LNCaP clone FGC (cell line): Measurements from ENCODE around the gene KLF4.
A peak's percentile ranks its signal among the peaks of the same experiment; 100 is the strongest.
"Not testable (repeated sequence)": the region's sequence is repeated elsewhere in the genome, so short reads cannot be mapped to it uniquely, and the experiment has no call there.

Experiments used
- DNase-seq: peaks from one replicate; pipeline ENCODE4 v3.0.0-alpha.2; 2011; ENCODE audit warnings: low read depth
- H3K4me3 ChIP-seq: 2 replicates; pipeline ENCODE4 v1.5.1; 2011; ENCODE audit warnings: mild to moderate bottlenecking, low read depth, low read length, control low read depth
- TF ChIP-seq, protein P1 (sequence below): IDR thresholded peaks from 2 replicates; pipeline ENCODE4 v1.5.1; 2012; ENCODE audit warnings: mild to moderate bottlenecking; ENCODE audit not compliant: control insufficient read depth, insufficient read depth; ENCODE audit errors: extremely low read depth

Gene KLF4

DNA sequence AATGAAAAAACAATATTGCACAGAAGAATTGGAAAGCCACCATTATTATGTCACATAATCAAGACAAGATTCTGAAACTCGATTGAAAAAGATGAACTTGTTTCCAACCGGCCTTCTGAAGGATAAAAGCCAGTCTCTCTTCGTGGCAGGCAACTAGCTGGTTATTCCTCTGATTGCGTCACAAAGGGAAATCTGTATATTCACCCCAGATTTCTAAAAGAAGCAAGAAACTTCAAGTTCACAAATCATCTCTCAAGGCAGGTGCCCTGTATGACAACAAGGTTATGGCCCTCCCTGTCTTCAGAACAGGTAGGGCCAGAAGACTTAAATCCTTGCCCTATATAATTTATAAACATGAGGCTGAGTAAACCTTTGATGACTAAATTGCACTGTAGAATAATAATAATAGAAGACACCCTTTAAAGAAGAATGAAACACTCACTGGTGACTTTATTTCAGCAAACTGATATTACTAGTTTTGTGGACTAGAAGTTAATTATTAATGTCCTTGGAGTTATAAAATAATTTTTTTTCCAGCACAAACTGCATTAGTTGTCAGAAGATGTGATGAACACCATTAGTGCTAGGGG, 2.9 kb upstream of the KLF4 start:
- DNase-seq = no peak
- H3K4me3 ChIP-seq = no peak overlapping the region
- TF ChIP-seq, protein P1, sequence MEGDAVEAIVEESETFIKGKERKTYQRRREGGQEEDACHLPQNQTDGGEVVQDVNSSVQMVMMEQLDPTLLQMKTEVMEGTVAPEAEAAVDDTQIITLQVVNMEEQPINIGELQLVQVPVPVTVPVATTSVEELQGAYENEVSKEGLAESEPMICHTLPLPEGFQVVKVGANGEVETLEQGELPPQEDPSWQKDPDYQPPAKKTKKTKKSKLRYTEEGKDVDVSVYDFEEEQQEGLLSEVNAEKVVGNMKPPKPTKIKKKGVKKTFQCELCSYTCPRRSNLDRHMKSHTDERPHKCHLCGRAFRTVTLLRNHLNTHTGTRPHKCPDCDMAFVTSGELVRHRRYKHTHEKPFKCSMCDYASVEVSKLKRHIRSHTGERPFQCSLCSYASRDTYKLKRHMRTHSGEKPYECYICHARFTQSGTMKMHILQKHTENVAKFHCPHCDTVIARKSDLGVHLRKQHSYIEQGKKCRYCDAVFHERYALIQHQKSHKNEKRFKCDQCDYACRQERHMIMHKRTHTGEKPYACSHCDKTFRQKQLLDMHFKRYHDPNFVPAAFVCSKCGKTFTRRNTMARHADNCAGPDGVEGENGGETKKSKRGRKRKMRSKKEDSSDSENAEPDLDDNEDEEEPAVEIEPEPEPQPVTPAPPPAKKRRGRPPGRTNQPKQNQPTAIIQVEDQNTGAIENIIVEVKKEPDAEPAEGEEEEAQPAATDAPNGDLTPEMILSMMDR = no peak

DNA sequence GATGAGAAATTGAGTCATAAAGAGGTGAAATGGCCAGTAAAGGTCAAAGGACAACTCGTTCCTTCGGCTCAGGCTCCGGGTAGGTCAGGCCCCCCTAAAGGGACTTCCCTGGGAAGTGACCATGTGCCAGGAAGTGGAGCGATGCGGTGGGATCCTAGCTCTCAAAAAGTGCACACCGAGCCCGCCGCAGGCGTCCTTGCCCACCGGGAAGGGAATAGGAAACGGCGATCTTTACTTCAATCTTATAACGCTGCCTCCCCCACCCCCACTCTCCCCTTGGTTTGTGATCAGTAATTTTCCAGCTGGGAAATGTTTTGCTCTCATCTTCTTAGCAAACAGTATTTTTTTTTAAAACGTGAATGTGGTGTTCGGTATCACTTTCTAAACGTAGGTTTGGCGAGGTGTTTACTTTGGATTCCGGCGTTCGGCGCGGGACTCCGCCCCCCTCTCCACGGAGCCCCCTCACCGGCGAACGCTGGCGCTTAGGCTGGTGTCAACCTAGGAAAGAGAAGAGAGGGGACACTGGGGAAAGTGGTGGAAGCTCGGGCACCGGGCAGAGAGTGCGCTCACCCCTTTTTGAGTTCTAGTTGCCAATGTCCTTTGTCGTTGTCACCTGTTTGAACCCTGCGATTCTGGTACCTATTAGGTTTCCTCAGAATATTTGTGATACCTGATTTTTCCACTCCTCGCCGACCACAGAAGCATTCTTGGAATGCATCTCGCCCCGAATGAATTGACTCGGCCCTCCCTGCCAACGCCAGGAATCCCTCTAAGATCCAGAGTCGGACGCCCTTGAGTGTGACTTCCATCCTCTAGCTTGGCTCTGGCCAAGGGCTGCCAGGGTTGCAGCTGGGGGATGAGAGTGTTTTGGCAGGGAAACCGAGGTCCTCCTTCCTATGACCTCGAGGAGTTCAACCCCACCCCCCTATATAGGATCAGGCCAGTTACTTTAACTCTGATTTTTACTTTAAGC, 1.8 kb upstream of the KLF4 start:
- TF ChIP-seq, protein P1 = no peak
- DNase-seq = no peak
- H3K4me3 ChIP-seq = no peak overlapping the region

DNA sequence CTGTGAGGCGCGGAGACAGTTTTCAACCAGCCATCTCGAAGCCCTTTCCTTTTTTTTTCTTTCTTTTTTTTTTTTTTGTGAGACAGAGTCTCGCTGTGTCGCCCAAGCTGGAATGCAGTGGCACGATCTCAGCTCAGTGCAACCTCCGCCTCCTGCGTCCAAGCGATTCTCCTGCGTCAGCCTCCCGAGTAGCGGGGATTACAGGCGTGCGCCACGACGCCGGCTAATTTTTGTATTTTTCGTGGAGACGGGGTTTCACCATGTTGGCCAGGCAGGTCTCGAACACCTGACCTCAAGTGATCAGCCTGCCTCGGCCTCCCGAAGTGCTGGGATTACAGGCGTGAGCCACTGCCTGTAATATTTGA, 1.0 kb upstream of the KLF4 start:
- DNase-seq, H3K4me3 ChIP-seq: not testable (repeated sequence)

DNA sequence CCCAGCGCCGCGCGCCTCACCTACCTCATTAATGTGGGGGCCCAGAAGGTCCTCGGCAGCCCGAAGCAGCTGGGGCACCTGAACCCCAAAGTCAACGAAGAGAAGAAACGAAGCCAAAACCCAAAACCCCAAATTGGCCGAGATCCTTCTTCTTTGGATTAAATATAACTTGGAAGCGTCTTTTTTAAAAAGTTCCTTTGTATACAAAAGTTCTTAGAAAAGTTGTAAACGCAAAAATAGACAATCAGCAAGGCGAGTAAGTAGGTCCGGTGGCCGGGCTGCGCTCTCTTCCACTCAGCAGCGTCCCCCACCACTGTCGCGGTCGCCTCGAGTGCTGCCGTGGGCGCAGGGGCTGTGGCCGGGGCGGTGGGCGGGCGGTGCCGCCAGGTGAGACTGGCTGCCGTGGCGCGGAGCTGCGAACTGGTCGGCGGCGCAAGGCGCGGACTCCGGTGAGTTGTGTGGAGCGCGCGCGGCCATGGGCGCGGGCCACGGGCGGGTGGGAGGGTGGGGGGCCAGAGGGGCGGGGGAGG, 360 bp downstream of the KLF4 start:
- peak overlapping the region; percentile 86 for H3K4me3 ChIP-seq
- no peak for DNase-seq
- TF ChIP-seq, protein P1 = no peak

DNA sequence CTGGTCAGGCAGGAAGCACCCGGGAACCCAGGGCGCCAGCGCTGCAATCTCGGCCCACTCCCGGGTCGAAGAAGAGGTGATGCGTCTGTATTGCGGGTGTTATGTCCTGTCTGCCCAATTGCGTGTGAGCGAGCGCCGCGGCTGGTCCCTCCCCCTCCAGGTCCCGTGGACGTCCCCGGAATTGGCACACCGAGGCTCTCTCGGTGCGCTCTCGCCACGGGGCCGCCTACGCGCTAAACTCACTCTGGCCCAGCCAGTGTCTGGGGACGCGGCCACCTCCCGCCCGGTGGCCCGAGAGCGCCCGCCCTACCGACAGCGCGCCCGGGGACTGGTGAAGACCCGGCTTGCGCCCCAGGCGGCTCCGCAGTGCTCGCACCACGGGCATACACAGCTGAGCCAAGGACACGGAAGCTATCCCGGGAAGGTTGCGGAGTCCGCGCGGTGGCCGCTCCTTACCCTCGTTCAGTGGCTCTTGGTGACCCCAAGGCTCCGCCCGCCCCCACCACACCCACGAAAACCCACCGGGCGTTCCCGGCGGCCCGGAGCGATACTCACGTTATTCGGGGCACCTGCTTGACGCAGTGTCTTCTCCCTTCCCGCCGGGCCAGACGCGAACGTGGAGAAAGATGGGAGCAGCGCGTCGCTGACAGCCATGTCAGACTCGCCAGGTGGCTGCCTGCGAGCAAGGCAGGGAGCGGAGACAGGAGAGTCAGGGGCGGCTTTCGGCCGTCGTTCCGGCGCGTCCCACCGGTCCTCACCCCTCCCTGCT, 1.0 kb downstream of the KLF4 start:
- TF ChIP-seq, protein P1 = 0 out of 2 replicates have a peak, but pooled peaks have one; percentile 20
- peak; percentile 7 for DNase-seq
- peak overlapping the region; percentile 86 for H3K4me3 ChIP-seq

DNA sequence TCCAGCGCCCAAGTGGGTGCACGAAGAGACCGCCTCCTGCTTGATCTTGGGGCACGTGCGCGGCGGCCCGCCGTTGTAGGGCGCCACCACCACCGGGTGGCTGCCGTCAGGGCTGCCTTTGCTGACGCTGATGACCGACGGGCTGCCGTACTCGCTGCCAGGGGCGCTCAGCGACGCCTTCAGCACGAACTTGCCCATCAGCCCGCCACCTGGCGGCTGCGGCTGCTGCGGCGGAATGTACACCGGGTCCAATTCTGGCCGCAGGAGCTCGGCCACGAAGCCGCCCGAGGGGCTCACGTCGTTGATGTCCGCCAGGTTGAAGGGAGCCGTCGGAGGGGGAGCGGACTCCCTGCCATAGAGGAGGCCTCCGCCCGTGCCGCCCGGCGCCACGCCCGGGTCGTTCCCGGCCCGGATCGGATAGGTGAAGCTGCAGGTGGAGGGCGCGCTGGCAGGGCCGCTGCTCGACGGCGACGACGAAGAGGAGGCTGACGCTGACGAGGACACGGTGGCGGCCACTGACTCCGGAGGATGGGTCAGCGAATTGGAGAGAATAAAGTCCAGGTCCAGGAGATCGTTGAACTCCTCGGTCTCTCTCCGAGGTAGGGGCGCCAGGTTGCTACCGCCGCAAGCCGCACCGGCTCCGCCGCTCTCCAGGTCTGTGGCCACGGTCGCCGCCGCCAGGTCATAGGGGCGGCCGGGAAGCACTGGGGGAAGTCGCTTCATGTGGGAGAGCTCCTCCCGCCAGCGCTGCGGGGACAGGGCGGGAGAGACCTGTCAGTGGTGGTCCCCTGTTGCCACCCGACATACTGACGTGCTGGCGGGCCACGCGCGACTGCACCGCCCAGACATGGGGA, 1.8 kb downstream of the KLF4 start:
- TF ChIP-seq, protein P1 = no peak
- DNase-seq = no peak
- H3K4me3 ChIP-seq = peak overlapping the region; percentile 86
